ENCODE measurements around the gene SPHK2. TPM values are rescaled to one million over a fixed set of nuclear protein-coding genes. Genes with fewer than 3 reads are reported as not detected.

The SPHK2 gene
- total RNA-seq, 4 donors from 2014 or later, result 41.8 to 185 (median 68.7) TPM

GRCh38 chr19:48661711-48662090, 42.4 kb downstream of the SPHK2 start:
- DNase-seq, result no peak
- H3K27ac ChIP-seq, result no peak overlapping the region
- TF ChIP-seq POLR2A (IDR thresholded peaks at IDR 0.05) (no peak), POLR2AphosphoS5 (IDR thresholded peaks at IDR 0.05) (no peak)
- intact Hi-C loops (cut with DNase I; ENCODE audit: low total_unique reads), result loop anchor here (5.0 kb wide), 1 partner anchor 511 kb away; no protein-coding TSS in a partner anchor
- no peaks in the 10 kb centered on the region for H3K27me3 ChIP-seq
- WGBS, 2 donors (ENCODE audit: low coverage in 1 of 2), result 94% methylated on average over 50 of the region's 50 CpGs; no CpG with 5 or more reads in 1 of the 2 donors
- H3K9me3 ChIP-seq, result no peaks in the 10 kb centered on the region
- in situ Hi-C loops (cut with MboI; ENCODE audit: low pct_ligation_motif_present in 1 of 4, low pct_unique_long_range_greater_than_20kb in 1 of 4, low sequenced_read_pairs in 3 of 4), result no loop called here
- H3K36me3 ChIP-seq, result no peaks in the 10 kb centered on the region
- peaks cover 0 to 10% (median 4%) of the 10 kb centered on the region in 4 donors for H3K4me1 ChIP-seq
- H3K4me3 ChIP-seq, result no peak overlapping the region

GRCh38 chr19:48663667-48664066, 44.4 kb downstream of the SPHK2 start:
- WGBS, 2 donors (ENCODE audit: low coverage in 1 of 2), result 98% methylated on average over 4 of the region's 4 CpGs; no CpG with 5 or more reads in 1 of the 2 donors
- Histone ChIP-seq H3K27ac (no peak overlapping the region), H3K27me3 (no peaks in the 10 kb centered on the region), H3K4me1 (peaks cover 0 to 10% (median 4%) of the 10 kb centered on the region in 4 donors), H3K4me3 (no peak overlapping the region), H3K9me3 (no peaks in the 10 kb centered on the region), H3K36me3 (no peaks in the 10 kb centered on the region)
- TF ChIP-seq POLR2A (IDR thresholded peaks at IDR 0.05), result no peak
- TF ChIP-seq EP300 (IDR thresholded peaks at IDR 0.05; ENCODE audit: low read depth), result no peak
- TF ChIP-seq POLR2AphosphoS5 (IDR thresholded peaks at IDR 0.05), result no peak
- TF ChIP-seq CTCF (IDR thresholded peaks at IDR 0.05), result no peak
- in situ Hi-C loops (cut with MboI; ENCODE audit: low pct_ligation_motif_present in 1 of 4, low pct_unique_long_range_greater_than_20kb in 1 of 4, low sequenced_read_pairs in 3 of 4), result no loop called here
- DNase-seq, result no peak
- intact Hi-C loops (cut with DNase I; ENCODE audit: low total_unique reads), result loop anchor here (5.0 kb wide), 1 partner anchor 509 kb away; no protein-coding TSS in a partner anchor

GRCh38 chr19:48664476-48664875, 45.2 kb downstream of the SPHK2 start:
- no peaks in the 10 kb centered on the region for H3K27me3 ChIP-seq
- WGBS, 2 donors (ENCODE audit: low coverage in 1 of 2), result 88% methylated on average over 14 of the region's 14 CpGs; no CpG with 5 or more reads in 1 of the 2 donors

GRCh38 chr19:48665786-48666185, 46.5 kb downstream of the SPHK2 start:
- intact Hi-C loops (cut with DNase I; ENCODE audit: low total_unique reads), result no loop called here
- no peak for DNase-seq

More at GRCh38 chr19:48664476-48664875, 45.2 kb downstream of the SPHK2 start:
- in situ Hi-C loops (cut with MboI; ENCODE audit: low pct_ligation_motif_present in 1 of 4, low pct_unique_long_range_greater_than_20kb in 1 of 4, low sequenced_read_pairs in 3 of 4), result no loop called here
- no peak overlapping the region for H3K27ac ChIP-seq
- TF ChIP-seq CTCF (IDR thresholded peaks at IDR 0.05) (no peak), POLR2AphosphoS5 (IDR thresholded peaks at IDR 0.05) (no peak), EP300 (IDR thresholded peaks at IDR 0.05; ENCODE audit: low read depth) (no peak), POLR2A (IDR thresholded peaks at IDR 0.05) (no peak)
- intact Hi-C loops (cut with DNase I; ENCODE audit: low total_unique reads), result loop anchor here (5.0 kb wide), 1 partner anchor 508 kb away; no protein-coding TSS in a partner anchor
- no peaks in the 10 kb centered on the region for H3K36me3 ChIP-seq
- DNase-seq, result no peak
- H3K4me1 ChIP-seq, result peaks cover 0 to 10% (median 4%) of the 10 kb centered on the region in 4 donors
- no peak overlapping the region for H3K4me3 ChIP-seq
- H3K9me3 ChIP-seq, result no peaks in the 10 kb centered on the region

More at GRCh38 chr19:48665786-48666185, 46.5 kb downstream of the SPHK2 start:
- Histone ChIP-seq H3K27me3 (no peaks in the 10 kb centered on the region), H3K27ac (no peak overlapping the region), H3K4me1 (peaks cover 0 to 6% (median under 1%) of the 10 kb centered on the region in 4 donors), H3K36me3 (no peaks in the 10 kb centered on the region), H3K9me3 (no peaks in the 10 kb centered on the region), H3K4me3 (no peak overlapping the region)
- TF ChIP-seq POLR2AphosphoS5 (IDR thresholded peaks at IDR 0.05) (no peak), EP300 (IDR thresholded peaks at IDR 0.05; ENCODE audit: low read depth) (no peak), POLR2A (IDR thresholded peaks at IDR 0.05) (no peak), CTCF (IDR thresholded peaks at IDR 0.05) (no peak)
- in situ Hi-C loops (cut with MboI; ENCODE audit: low pct_ligation_motif_present in 1 of 4, low pct_unique_long_range_greater_than_20kb in 1 of 4, low sequenced_read_pairs in 3 of 4), result no loop called here
- 48 to 56% methylated on average over 4 to 6 of the region's 6 CpGs for WGBS, 2 donors (ENCODE audit: low coverage in 1 of 2)

All from transverse colon (tissue), 4 donors.